22Rv1 (cell line): ENCODE measurements around the gene ZNF469.

Source experiments
- CTCF ChIP-seq: fragments of 450-650 bp; IDR thresholded peaks from 2 replicates; pipeline ENCODE4 v1.5.1; 2017; ENCODE audit warnings: mild to moderate bottlenecking
- ZFX ChIP-seq: fragments of 450-650 bp; IDR thresholded peaks from 2 replicates; pipeline ENCODE4 v1.6.1; 2017; ENCODE audit warnings: antibody characterized with exemption, borderline replicate concordance

- TF ChIP-seq CTCF: no peak
- no peak for TF ChIP-seq ZFX
Observed at GRCh38 chr16:88344411-88345030, 38.2 kb upstream of the ZNF469 start.
